ENCODE results near the gene CALML3.

DNA sequence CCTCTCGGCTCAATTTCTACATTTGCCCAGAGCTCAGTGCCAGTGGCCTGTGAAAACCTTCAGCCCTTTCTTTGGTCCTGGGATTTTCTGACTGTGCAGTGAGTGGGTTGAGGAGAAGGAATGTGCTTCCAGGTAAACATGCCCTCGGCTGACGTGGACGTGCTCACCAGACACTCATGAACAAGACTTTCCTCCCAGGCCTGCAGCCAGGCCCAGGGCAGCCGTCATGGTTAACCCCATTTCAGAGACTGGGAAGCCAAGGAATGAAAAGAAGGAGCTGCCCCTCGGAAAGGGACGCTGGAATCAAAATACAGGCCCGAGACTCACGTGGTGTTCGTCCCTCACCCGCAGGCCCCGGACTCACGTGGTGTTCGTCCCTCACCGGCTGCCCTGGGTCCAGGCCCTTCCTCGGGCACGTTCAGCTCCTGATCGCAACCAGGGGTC lies 16.6 kb upstream of the CALML3 start:
- TF ChIP-seq CTCF (conservative IDR thresholded peaks at IDR 0.05) (no peak), ZFX (IDR thresholded peaks at IDR 0.05) (no peak)
